Right lobe of liver (tissue), 6 donors: ENCODE data around the gene RNF26. TPM values are rescaled to one million over a fixed set of nuclear protein-coding genes. Genes with fewer than 3 reads are reported as not detected.

ENCODE experiments used
- ATAC-seq, 4 donors: fragments of 200-7000 bp; cut with Tn5 transposase; one replicate each; pipeline ENCODE4 v1.9.1; 2020; ENCODE audit warnings: mild to moderate bottlenecking in 4 of 4, moderate library complexity in 4 of 4
- DNase-seq, 3 donors: peaks; one replicate each; pipeline ENCODE4 v3.0.0-alpha.2; 2020
- H3K27ac ChIP-seq, 3 donors: fragments of 200-600 bp; one replicate each; pipeline ENCODE4 v1.8.0; 2022
- H3K27me3 ChIP-seq, 2 donors: fragments of 200-600 bp; one replicate each; pipeline ENCODE4 v1.8.0; 2022
- H3K36me3 ChIP-seq, 4 donors: fragments of 200-600 bp; sonication (generic) in 1 of 4; one replicate each; pipeline versions ENCODE4 v1.5.1 to v1.8.0; 2017 to 2022; ENCODE audit warnings: control low read depth in 1 of 4
- H3K4me1 ChIP-seq, 4 donors: fragments of 200-600 bp; sonication (generic) in 1 of 4; one replicate each; pipeline versions ENCODE4 v1.5.1 to v1.8.0; 2017 to 2022; ENCODE audit warnings: control low read depth in 1 of 4
- H3K4me3 ChIP-seq, 3 donors: fragments of 200-600 bp; one replicate each; pipeline ENCODE4 v1.8.0; 2022
- H3K9me3 ChIP-seq, 4 donors: fragments of 200-600 bp; sonication (generic) in 1 of 4; one replicate each; pipeline versions ENCODE4 v1.5.1 to v1.8.0; 2017 to 2022; ENCODE audit warnings: control low read depth in 1 of 4
- POLR2A ChIP-seq: fragments of 450-650 bp; IDR thresholded peaks from one replicate; pipeline ENCODE4 v1.6.1; 2017; ENCODE audit warnings: antibody characterized with exemption, mild to moderate bottlenecking
- WGBS: methylation state at CpG from one replicate; pipeline ENCODE4 v1.1.6; 2018; ENCODE audit warnings: low coverage, low lambda C conversion rate; ENCODE audit not compliant: insufficient coverage; ENCODE audit errors: missing lambda C conversion rate; 5-methylcytosine and 5-hydroxymethylcytosine counted together
- intact Hi-C, 2 donors: fragments of 100-400 bp; cut with DNase I; formaldehyde crosslinking; loops; one replicate each; pipeline versions ENCODE4 v1.11.2 to v1.14.1; 2022
- total RNA-seq, 6 experiments: library from RNA; depleted of rRNA in 2 of 6; stranded (reverse); fragments of >200 nt in 2 of 6; fragmentation: NEBNext Ultra II Directional in 3 of 6; extraction: Animal tissue kit (Norgen Biotek cat#: 25700) in 3 of 6; gene quantifications; one replicate each; pipeline versions ENCODE4 v1.1.0 to v1.2.4, GENCODE V29; 2016 to 2023
- TF ChIP-seq, protein P1 (sequence below), 4 donors: fragments of 200-600 bp in 3 of 4; fragments of 450-650 bp in 1 of 4; IDR thresholded peaks; one replicate each; pipeline versions ENCODE4 v1.5.1 to v1.8.0; 2016 to 2022; ENCODE audit warnings: antibody characterized with exemption in 4 of 4, mild to moderate bottlenecking in 2 of 4
- donor health status: DM: no; HTN: yes; CAD: no.
- donor health status: DM: no; HTN: no; CAD: no.
- donor health status: DM: no; HTN: no; CAD: no.
- donor health status: DM: no; HTN: yes; CAD: no.
- donor health status: DM: no; HTN: yes; CAD: no.

RNF26 gene
- total RNA-seq, 6 experiments from 2014 or later: 12.9 to 18.1 (median 15.1) TPM

DNA sequence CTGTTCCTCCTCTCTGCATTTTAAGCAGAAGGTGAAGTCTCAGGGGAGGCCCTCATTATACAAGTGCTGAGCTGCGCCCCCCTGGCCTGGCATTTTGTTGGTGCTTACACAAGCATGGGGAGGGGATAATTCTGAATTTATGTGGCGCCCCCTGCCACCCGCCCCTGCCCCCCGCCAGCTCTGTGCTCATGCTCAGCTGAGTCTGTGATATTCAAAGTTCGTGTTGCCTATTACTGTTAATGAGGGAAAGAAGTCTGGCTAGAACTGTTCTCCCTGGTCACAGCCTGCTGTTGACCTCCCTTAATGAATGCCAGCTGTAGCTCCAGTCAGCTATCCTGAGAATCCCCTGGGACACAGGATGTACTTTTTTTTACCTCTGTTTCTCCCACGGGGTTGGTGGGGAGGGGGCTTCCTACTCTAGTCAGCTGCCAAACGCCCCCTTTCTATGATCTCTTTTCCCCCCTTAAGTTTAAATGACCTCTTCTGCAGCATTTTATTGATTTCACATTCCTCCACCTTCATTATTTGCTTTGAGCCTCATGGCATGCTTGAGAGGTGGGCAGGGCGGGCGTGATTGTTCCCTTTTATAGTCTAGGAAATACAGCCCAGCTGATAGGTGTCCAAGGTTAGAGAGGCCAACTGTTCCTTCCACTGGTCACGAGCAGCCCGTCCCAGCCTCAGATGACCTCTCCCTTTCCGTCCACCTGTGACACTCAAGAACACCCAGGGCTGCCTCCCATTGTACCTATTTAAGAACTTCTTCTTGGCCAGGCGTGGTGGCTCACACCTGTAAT lies 35.0 kb downstream of the RNF26 start:
- H3K27ac ChIP-seq: peak overlapping the region; percentile 65 to 96 (median 94)
- no peak for TF ChIP-seq POLR2A
- TF ChIP-seq, protein P1, sequence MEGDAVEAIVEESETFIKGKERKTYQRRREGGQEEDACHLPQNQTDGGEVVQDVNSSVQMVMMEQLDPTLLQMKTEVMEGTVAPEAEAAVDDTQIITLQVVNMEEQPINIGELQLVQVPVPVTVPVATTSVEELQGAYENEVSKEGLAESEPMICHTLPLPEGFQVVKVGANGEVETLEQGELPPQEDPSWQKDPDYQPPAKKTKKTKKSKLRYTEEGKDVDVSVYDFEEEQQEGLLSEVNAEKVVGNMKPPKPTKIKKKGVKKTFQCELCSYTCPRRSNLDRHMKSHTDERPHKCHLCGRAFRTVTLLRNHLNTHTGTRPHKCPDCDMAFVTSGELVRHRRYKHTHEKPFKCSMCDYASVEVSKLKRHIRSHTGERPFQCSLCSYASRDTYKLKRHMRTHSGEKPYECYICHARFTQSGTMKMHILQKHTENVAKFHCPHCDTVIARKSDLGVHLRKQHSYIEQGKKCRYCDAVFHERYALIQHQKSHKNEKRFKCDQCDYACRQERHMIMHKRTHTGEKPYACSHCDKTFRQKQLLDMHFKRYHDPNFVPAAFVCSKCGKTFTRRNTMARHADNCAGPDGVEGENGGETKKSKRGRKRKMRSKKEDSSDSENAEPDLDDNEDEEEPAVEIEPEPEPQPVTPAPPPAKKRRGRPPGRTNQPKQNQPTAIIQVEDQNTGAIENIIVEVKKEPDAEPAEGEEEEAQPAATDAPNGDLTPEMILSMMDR (IDR thresholded peaks at IDR 0.05): no peak
- H3K36me3 ChIP-seq: no peaks in the 10 kb centered on the region
- ATAC-seq (peak; percentile 20 to 44 (median 41)), DNase-seq (peak in 2 of 3 donors; percentile 77 to 87)
- H3K4me3 ChIP-seq: peak overlapping the region; percentile 22 to 59 (median 57)
- intact Hi-C loops: loop anchor here in 1 of 2 donors (10.0 kb wide), 1 partner anchor 105 kb away; no protein-coding TSS in a partner anchor
- 40% methylated on average over 11 of the region's 13 CpGs for WGBS
- no peaks in the 10 kb centered on the region for H3K9me3 ChIP-seq
- no peaks in the 10 kb centered on the region for H3K27me3 ChIP-seq
- peaks cover 0 to 79% (median 21%) of the 10 kb centered on the region in 4 donors for H3K4me1 ChIP-seq

- Histone ChIP-seq H3K27ac (peak overlapping the region; percentile 65 to 96 (median 94)), H3K4me1 (peaks cover 0 to 79% (median 19%) of the 10 kb centered on the region in 4 donors), H3K27me3 (no peaks in the 10 kb centered on the region), H3K4me3 (peak overlapping the region in 1 of 3 donors; percentile 14), H3K9me3 (no peaks in the 10 kb centered on the region), H3K36me3 (no peaks in the 10 kb centered on the region)
- DNase-seq: peak; percentile 49 to 87 (median 86)
- intact Hi-C loops: loop anchor here in 1 of 2 donors (10.0 kb wide), 1 partner anchor 104 kb away; no protein-coding TSS in a partner anchor
- TF ChIP-seq POLR2A: peak; percentile 51
- TF ChIP-seq, protein P1 (IDR thresholded peaks at IDR 0.05): peak in 1 of 4 donors; percentile 4
- WGBS: 0% methylated on average over 4 of the region's 8 CpGs
- ATAC-seq: peak; percentile 48 to 70 (median 66)
Observed at GRCh38 chr11:119370486-119371046, 36.2 kb downstream of the RNF26 start.

- H3K27ac ChIP-seq: peak overlapping the region; percentile 51 to 96 (median 94)
- no peak for ATAC-seq
Observed at GRCh38 chr11:119371067-119371601, 36.8 kb downstream of the RNF26 start.

DNA sequence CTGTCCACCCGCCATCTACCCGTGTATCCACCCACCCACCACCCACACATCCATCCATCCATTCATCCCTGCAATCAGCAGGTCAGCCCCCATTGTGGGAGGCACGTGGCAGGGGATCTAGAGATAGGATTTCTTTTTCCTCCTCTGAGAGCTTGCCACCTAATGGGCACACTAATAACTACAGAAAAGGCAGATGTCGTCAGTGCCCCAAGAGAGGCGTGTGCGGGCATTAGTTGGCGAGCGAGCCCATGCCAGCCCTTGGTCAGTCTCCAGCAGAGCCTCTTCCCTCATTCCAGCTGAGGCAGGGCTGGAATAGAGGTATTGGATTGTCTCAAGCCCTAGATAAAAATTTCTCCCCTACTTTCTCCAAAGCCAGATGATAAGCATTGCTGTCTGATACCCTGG lies 37.5 kb downstream of the RNF26 start:
- peaks cover 0 to 79% (median 24%) of the 10 kb centered on the region in 4 donors for H3K4me1 ChIP-seq
- no peaks in the 10 kb centered on the region for H3K36me3 ChIP-seq
- 17% methylated on average over 4 of the region's 8 CpGs for WGBS
- H3K4me3 ChIP-seq: no peak overlapping the region
- TF ChIP-seq POLR2A: no peak
- TF ChIP-seq, protein P1 (IDR thresholded peaks at IDR 0.05): peak; percentile 11 to 35 (median 30)
- H3K27ac ChIP-seq: peak overlapping the region in 1 of 3 donors; percentile 96
- no peaks in the 10 kb centered on the region for H3K27me3 ChIP-seq
- intact Hi-C loops: loop anchor here in 1 of 2 donors (10.0 kb wide), 1 partner anchor 103 kb away; no protein-coding TSS in a partner anchor
- peak in 1 of 4 donors; percentile 23 for ATAC-seq
- peak; percentile 42 to 53 (median 52) for DNase-seq
- H3K9me3 ChIP-seq: no peaks in the 10 kb centered on the region

More at GRCh38 chr11:119371067-119371601, 36.8 kb downstream of the RNF26 start:
- peak in 2 of 3 donors; percentile 35 to 40 for DNase-seq
- H3K36me3 ChIP-seq: no peaks in the 10 kb centered on the region
- 67% methylated on average over 1 of the region's 8 CpGs for WGBS
- TF ChIP-seq, protein P1 (IDR thresholded peaks at IDR 0.05): no peak
- no peak for TF ChIP-seq POLR2A
- intact Hi-C loops: loop anchor here in 1 of 2 donors (10.0 kb wide), 1 partner anchor 104 kb away; no protein-coding TSS in a partner anchor
- no peaks in the 10 kb centered on the region for H3K9me3 ChIP-seq
- peaks cover 0 to 79% (median 22%) of the 10 kb centered on the region in 4 donors for H3K4me1 ChIP-seq
- H3K27me3 ChIP-seq: no peaks in the 10 kb centered on the region
- H3K4me3 ChIP-seq: peak overlapping the region in 1 of 3 donors; percentile 14
